Neural cell (in vitro differentiated cells): Measurements from ENCODE around the gene WSB1. TPM values are rescaled to one million over a fixed set of nuclear protein-coding genes. Genes with fewer than 3 reads are reported as not detected.

Source experiments
- H2AFZ ChIP-seq: fragments of 200-600, 300-800 bp; sonication (generic), shearing (Covaris generic); 2 replicates; pipeline ENCODE4 v1.6.0; 2014; ENCODE audit warnings: low read depth, mild to moderate bottlenecking, antibody characterized with exemption, low read length, moderate library complexity
- H3F3A ChIP-seq: fragments of 200-600 bp; shearing (Covaris generic); 2 replicates; pipeline ENCODE4 v1.6.1; 2016; ENCODE audit warnings: mild to moderate bottlenecking, moderate library complexity, mixed read lengths, antibody characterized with exemption, low read length; ENCODE audit not compliant: insufficient read depth, poor library complexity, severe bottlenecking
- H3K27ac ChIP-seq: fragments of 200-600, 300-800 bp; sonication (generic), shearing (Covaris generic); 2 replicates; pipeline ENCODE4 v1.5.1; 2014; ENCODE audit warnings: mild to moderate bottlenecking, low read length, moderate library complexity
- H3K27me3 ChIP-seq: fragments of 300-800, 200-600 bp; sonication (generic), shearing (Covaris generic); 2 replicates; pipeline ENCODE4 v1.6.0; 2014; ENCODE audit warnings: mild to moderate bottlenecking, low read depth, low read length, moderate library complexity; ENCODE audit not compliant: insufficient read depth
- H3K36me3 ChIP-seq: fragments of 300-800, 200-600 bp; sonication (generic), shearing (Covaris generic); 2 replicates; pipeline ENCODE4 v1.5.1; 2014; ENCODE audit warnings: mild to moderate bottlenecking, antibody characterized with exemption, low read length, moderate library complexity; ENCODE audit not compliant: insufficient read depth
- H3K4me2 ChIP-seq: fragments of 300-800, 200-600 bp; sonication (generic), shearing (Covaris generic); 2 replicates; pipeline ENCODE4 v1.6.0; 2014; ENCODE audit warnings: mild to moderate bottlenecking, low read length
- H3K4me3 ChIP-seq: fragments of 300-800, 200-600 bp; sonication (generic), shearing (Covaris generic); 2 replicates; pipeline ENCODE4 v1.5.1; 2014; ENCODE audit warnings: mild to moderate bottlenecking, low read length, moderate library complexity
- H3K79me2 ChIP-seq: fragments of 200-600 bp; shearing (Covaris generic); replicated peaks from 2 replicates; pipeline ENCODE4 v1.6.0; 2014; ENCODE audit warnings: mild to moderate bottlenecking, low read length, moderate library complexity; ENCODE audit not compliant: insufficient read depth
- H3K9ac ChIP-seq: fragments of 300-800, 200-600 bp; sonication (generic), shearing (Covaris generic); 2 replicates; pipeline ENCODE4 v1.6.1; 2016; ENCODE audit warnings: mild to moderate bottlenecking, low read length, mixed read lengths
- H3K9me2 ChIP-seq: fragments of 200-600 bp; shearing (Covaris generic); 2 replicates; pipeline ENCODE4 v1.6.1; 2016; ENCODE audit warnings: mild to moderate bottlenecking, low read length, mixed read lengths; ENCODE audit not compliant: insufficient read depth
- H3K9me3 ChIP-seq: fragments of 200-600, 300-800 bp; sonication (generic), shearing (Covaris generic); 2 replicates; pipeline ENCODE4 v1.6.1; 2016; ENCODE audit warnings: mild to moderate bottlenecking, mixed run types, low read length, moderate library complexity, mixed read lengths
- H4K20me1 ChIP-seq: fragments of 200-600 bp; shearing (Covaris generic); 2 replicates; pipeline ENCODE4 v1.6.1; 2016; ENCODE audit warnings: mild to moderate bottlenecking, mixed run types; ENCODE audit not compliant: insufficient read depth
- CTCF ChIP-seq: fragments of 450-650 bp; IDR thresholded peaks from 2 replicates; pipeline ENCODE4 v1.5.1; 2014; ENCODE audit warnings: antibody characterized with exemption, mild to moderate bottlenecking, moderate library complexity; ENCODE audit not compliant: poor library complexity, severe bottlenecking
- EP300 ChIP-seq: fragments of 450-650 bp; conservative IDR thresholded peaks from 2 replicates; pipeline ENCODE4 v1.6.1; 2014; ENCODE audit warnings: antibody characterized with exemption, mild to moderate bottlenecking, moderate library complexity; ENCODE audit not compliant: poor library complexity, severe bottlenecking
- EZH2 ChIP-seq: fragments of 200-600, 300-800 bp; shearing (Covaris generic), sonication (generic); IDR thresholded peaks from 2 replicates; pipeline ENCODE4 v1.6.1; 2014; ENCODE audit warnings: antibody characterized with exemption, low read length, borderline replicate concordance, mild to moderate bottlenecking; ENCODE audit not compliant: insufficient read depth, poor library complexity, severe bottlenecking
- MXI1 ChIP-seq: fragments of 450-650 bp; conservative IDR thresholded peaks from 2 replicates; pipeline ENCODE4 v1.6.1; 2014; ENCODE audit warnings: antibody characterized with exemption, mild to moderate bottlenecking; ENCODE audit not compliant: poor library complexity, severe bottlenecking
- POLR2AphosphoS5 ChIP-seq: IDR thresholded peaks from 2 replicates; pipeline ENCODE4 v1.6.1; 2012
- RAD21 ChIP-seq: fragments of 450-650 bp; conservative IDR thresholded peaks from 2 replicates; pipeline ENCODE4 v1.6.1; 2014; ENCODE audit warnings: antibody characterized with exemption, mild to moderate bottlenecking, moderate library complexity
- SMC3 ChIP-seq: fragments of 450-650 bp; conservative IDR thresholded peaks from 2 replicates; pipeline ENCODE4 v1.6.1; 2014; ENCODE audit warnings: antibody characterized with exemption, mild to moderate bottlenecking, moderate library complexity; ENCODE audit not compliant: poor library complexity
- TAF1 ChIP-seq: IDR thresholded peaks from 2 replicates; pipeline ENCODE4 v1.6.1; 2012; ENCODE audit warnings: low read depth
- polyA plus RNA-seq: library from polyadenylated mRNA; depleted of rRNA; stranded (reverse); fragments of >200 nt; gene quantifications from 2 replicates; pipeline ENCODE4 v1.2.3, GENCODE V29; 2014
- TF ChIP-seq, protein P1 (sequence below): IDR thresholded peaks from 2 replicates; pipeline ENCODE4 v1.6.1; 2012; ENCODE audit warnings: borderline replicate concordance

WSB1 gene
- polyA plus RNA-seq, 1 donor from 2014 or later, result 1,828 TPM

GRCh38 chr17:27245230-27245696 is 48.7 kb upstream of the WSB1 start:
- H3F3A ChIP-seq, result no peaks in the 10 kb centered on the region
- H3K9ac ChIP-seq, result no peak overlapping the region
- H3K27me3 ChIP-seq, result no peaks in the 10 kb centered on the region
- no peak overlapping the region for H3K27ac ChIP-seq
- H4K20me1 ChIP-seq, result no peaks in the 10 kb centered on the region
- H2AFZ ChIP-seq, result no peak overlapping the region
- no peak overlapping the region for H3K4me2 ChIP-seq
- H3K9me2 ChIP-seq, result no peaks in the 10 kb centered on the region
- TF ChIP-seq CTCF, result peak; percentile 44
- TF ChIP-seq SMC3, result peak; percentile 56
- TF ChIP-seq RAD21, result peak; percentile 49
- TF ChIP-seq POLR2AphosphoS5, result no peak
- no peak overlapping the region for H3K4me3 ChIP-seq
- H3K9me3 ChIP-seq, result no peaks in the 10 kb centered on the region
- no peaks in the 10 kb centered on the region for H3K79me2 ChIP-seq
- no peaks in the 10 kb centered on the region for H3K36me3 ChIP-seq

- Histone ChIP-seq H3K9me2 (no peaks in the 10 kb centered on the region), H3K4me2 (no peak overlapping the region), H2AFZ (no peak overlapping the region), H3K9ac (no peak overlapping the region), H3K79me2 (no peaks in the 10 kb centered on the region), H3K9me3 (no peaks in the 10 kb centered on the region), H3K27me3 (no peaks in the 10 kb centered on the region), H3K36me3 (no peaks in the 10 kb centered on the region), H4K20me1 (no peaks in the 10 kb centered on the region), H3F3A (no peaks in the 10 kb centered on the region), H3K27ac (no peak overlapping the region), H3K4me3 (no peak overlapping the region)
- TF ChIP-seq POLR2AphosphoS5 (no peak), SMC3 (no peak), MXI1 (no peak), TAF1 (no peak), RAD21 (no peak), EZH2 (no peak), CTCF (no peak), EP300 (no peak)
- TF ChIP-seq, protein P1, sequence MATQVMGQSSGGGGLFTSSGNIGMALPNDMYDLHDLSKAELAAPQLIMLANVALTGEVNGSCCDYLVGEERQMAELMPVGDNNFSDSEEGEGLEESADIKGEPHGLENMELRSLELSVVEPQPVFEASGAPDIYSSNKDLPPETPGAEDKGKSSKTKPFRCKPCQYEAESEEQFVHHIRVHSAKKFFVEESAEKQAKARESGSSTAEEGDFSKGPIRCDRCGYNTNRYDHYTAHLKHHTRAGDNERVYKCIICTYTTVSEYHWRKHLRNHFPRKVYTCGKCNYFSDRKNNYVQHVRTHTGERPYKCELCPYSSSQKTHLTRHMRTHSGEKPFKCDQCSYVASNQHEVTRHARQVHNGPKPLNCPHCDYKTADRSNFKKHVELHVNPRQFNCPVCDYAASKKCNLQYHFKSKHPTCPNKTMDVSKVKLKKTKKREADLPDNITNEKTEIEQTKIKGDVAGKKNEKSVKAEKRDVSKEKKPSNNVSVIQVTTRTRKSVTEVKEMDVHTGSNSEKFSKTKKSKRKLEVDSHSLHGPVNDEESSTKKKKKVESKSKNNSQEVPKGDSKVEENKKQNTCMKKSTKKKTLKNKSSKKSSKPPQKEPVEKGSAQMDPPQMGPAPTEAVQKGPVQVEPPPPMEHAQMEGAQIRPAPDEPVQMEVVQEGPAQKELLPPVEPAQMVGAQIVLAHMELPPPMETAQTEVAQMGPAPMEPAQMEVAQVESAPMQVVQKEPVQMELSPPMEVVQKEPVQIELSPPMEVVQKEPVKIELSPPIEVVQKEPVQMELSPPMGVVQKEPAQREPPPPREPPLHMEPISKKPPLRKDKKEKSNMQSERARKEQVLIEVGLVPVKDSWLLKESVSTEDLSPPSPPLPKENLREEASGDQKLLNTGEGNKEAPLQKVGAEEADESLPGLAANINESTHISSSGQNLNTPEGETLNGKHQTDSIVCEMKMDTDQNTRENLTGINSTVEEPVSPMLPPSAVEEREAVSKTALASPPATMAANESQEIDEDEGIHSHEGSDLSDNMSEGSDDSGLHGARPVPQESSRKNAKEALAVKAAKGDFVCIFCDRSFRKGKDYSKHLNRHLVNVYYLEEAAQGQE, result no peak
Measured at GRCh38 chr17:27246537-27246936, 47.4 kb upstream of the WSB1 start.
